GM10248 (cell line): ENCODE data around the gene SHANK3.

ENCODE experiments used
- CTCF ChIA-PET: fragments of 300-600 bp; sonication (Branson Sonifier 250); formaldehyde crosslinking; extraction: SDS; loops from one replicate; lab custom pipeline; 2021; ENCODE audit warnings: antibody characterized with exemption; lab: Yijun Ruan, JAX
- POLR2A ChIA-PET: fragments of 350-650 bp; sonication (Branson Sonifier 250); formaldehyde crosslinking; extraction: SDS; loops from one replicate; lab custom pipeline; 2020; ENCODE audit warnings: antibody characterized with exemption; lab: Yijun Ruan, JAX
- DNase-seq: peaks from one replicate; pipeline ENCODE4 v3.0.0; 2012; ENCODE audit errors: extremely low spot score
- TF ChIP-seq, protein P1 (sequence below): IDR thresholded peaks from 2 replicates; pipeline ENCODE4 v1.5.1; 2012; ENCODE audit warnings: mild to moderate bottlenecking, low read depth; ENCODE audit errors: extremely low read depth, missing control alignments, control extremely low read depth

SHANK3 gene

DNA sequence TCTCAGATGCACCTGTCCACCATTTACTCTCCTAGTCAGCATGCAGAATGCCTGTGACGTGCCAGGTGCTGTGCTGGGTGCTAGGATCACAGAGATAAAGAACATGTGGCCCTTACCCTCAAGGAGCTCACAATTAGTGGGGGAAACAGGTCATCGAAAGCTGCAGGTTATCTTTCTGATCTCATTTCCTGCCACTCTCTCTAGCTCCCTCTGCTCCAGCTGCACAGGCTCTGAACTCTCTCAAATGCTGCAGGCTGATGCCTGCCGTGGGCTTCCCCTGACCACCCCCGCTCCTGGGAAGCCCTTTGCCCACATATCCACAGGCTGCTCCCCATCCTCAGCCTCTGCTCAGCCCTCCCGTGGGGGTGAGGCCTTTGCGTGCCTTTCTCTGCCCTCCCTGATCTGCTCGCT lies 29.6 kb downstream of the SHANK3 start:
- DNase-seq: no peak
- TF ChIP-seq, protein P1, sequence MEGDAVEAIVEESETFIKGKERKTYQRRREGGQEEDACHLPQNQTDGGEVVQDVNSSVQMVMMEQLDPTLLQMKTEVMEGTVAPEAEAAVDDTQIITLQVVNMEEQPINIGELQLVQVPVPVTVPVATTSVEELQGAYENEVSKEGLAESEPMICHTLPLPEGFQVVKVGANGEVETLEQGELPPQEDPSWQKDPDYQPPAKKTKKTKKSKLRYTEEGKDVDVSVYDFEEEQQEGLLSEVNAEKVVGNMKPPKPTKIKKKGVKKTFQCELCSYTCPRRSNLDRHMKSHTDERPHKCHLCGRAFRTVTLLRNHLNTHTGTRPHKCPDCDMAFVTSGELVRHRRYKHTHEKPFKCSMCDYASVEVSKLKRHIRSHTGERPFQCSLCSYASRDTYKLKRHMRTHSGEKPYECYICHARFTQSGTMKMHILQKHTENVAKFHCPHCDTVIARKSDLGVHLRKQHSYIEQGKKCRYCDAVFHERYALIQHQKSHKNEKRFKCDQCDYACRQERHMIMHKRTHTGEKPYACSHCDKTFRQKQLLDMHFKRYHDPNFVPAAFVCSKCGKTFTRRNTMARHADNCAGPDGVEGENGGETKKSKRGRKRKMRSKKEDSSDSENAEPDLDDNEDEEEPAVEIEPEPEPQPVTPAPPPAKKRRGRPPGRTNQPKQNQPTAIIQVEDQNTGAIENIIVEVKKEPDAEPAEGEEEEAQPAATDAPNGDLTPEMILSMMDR: no peak
- POLR2A ChIA-PET: no interaction called here
- CTCF ChIA-PET: interaction anchor here (1.0 to 1.3 kb wide), 2 partner anchors 8 to 11 kb away, joined by 3 to 6 read pairs; no protein-coding TSS in a partner anchor

DNA sequence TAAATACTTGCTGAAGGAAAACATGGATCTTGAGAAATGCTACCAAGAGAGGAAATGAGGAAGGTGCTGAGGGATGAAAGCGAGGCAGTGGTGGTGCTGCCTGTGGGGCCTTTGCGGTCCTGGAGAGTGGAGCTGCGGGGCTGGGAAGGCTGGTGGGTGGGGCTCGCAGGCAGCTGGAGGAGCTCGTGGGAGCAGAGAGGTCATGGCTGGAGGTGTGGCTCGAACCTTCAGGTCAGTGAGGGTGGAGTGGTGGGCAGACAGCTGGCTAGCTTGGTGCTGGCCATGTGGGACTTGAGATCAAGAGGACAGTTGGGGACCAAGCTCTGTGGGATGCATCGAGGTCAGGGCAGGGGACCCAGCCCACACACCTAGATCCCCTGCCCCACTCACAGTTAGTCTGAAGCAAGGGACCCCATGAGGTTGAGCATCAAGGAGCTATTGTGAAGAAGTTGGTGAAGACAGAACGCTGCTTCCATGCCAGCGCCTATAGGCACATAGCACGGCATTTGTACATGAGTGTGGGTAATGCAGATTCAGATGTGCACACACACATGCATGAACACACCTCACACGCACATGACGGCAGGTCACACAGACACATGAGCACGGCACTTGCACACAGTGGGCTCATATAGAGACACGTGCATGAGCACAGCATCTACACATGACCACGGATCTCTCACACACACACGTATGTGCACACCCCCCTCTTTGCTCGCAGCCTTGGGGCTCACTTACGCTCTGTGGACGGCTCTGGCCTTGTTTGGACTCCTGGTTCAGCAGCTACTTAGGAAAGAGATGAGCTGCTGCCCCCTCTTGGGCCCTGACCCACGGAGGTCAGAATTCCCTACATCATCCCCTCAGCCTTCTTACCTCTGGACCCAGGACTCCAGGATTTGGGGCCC lies 30.4 kb downstream of the SHANK3 start:
- POLR2A ChIA-PET: no interaction called here
- CTCF ChIA-PET: interaction anchor here (1.0 to 1.3 kb wide), 2 partner anchors 9 to 11 kb away, joined by 3 to 6 read pairs; no protein-coding TSS in a partner anchor
- no peak for DNase-seq
- TF ChIP-seq, protein P1: no peak

DNA sequence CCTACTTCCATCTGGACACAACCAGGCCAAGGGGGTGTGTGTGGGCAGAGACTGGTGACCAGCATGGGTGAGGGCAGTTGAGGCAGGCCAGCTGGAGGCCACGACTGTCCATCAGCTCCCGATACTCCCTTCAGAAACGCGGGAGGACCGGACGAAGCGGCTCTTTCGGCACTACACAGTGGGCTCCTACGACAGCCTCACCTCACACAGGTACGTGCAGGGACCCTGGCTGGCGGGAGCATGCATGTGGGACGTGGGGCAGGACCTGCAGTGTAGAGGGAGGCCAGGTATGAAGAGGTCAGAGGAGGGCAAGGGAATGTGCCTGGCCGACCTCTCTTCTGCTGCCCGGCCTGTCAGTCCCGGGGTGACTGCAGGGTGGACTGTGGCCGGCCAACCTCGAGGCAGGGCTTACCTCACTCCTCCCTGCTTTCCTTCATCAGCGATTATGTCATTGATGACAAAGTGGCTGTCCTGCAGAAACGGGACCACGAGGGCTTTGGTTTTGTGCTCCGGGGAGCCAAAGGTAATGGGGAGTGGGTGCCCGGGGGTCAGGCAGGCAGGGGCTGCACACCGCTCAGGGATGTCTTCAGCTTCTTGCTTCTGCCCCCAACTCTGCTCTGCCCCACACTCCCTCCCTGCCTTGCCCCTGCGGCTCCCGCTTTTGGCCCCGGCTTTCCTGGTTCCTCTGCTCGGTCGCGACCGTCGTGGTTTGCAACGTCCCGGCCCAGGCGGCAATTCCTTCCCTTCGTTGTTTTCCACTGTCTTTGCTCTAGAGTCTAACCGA lies 31.3 kb downstream of the SHANK3 start:
- TF ChIP-seq, protein P1: no peak
- DNase-seq: no peak
- ChIA-PET CTCF (no interaction called here), POLR2A (no interaction called here)

DNA sequence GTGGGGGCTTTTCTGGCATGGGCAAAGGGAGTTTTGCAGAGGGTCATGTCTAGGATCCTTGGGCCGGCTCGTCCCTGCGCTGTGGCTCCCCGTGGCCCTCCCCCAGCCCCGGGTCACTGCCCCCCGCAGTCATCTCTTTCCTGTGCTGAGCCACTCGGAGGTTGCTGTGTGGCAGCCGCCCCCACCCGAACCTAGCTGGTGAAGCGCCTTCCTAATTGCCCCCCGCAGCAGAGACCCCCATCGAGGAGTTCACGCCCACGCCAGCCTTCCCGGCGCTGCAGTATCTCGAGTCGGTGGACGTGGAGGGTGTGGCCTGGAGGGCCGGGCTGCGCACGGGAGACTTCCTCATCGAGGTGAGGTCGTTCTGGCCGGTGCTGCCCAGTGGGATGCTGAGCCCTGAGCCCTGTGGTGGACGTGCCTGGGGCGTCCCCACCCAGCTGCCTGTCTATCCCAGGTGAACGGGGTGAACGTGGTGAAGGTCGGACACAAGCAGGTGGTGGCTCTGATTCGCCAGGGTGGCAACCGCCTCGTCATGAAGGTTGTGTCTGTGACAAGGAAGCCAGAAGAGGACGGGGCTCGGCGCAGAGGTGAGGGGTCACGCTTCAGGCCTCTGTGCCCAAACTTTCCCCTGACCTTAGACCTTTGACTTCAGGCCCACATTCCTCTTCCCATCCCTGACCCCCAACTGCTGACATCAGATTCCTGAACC lies 32.0 kb downstream of the SHANK3 start:
- CTCF ChIA-PET: no interaction called here
- TF ChIP-seq, protein P1: no peak
- POLR2A ChIA-PET: no interaction called here
- no peak for DNase-seq

DNA sequence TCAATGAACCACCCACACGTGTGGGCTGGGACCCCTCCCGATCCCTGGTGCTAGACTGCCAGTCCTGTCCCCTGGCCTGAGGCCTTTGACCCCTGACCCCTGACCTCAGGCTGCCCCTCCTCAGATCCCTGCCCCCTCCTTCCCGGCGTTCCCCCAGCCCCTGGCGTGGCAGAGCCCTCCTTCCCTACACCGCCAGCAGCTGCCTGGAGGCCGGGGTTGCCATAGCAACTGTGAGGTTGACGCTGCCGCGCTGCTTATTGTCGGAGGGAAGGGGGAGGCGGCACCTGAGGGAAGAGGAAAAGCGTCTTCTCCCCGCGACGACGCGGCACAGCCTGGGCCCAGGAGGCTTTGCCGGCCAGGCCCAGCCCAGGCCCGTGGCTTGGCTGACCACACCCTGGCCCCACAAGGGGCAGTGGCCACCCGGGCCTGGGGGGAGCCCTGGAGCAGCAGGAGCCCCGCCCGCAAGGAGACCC lies 32.6 kb downstream of the SHANK3 start:
- ChIA-PET CTCF (no interaction called here), POLR2A (no interaction called here)
- TF ChIP-seq, protein P1: no peak
- DNase-seq: no peak
